Mammary epithelial cell (primary cell): ENCODE data around the gene YRDC.

ENCODE experiments used
- EZH2 ChIP-seq: IDR thresholded peaks from 2 replicates; pipeline ENCODE4 v1.6.1; 2012; ENCODE audit warnings: low read length, inconsistent platforms, borderline replicate concordance
- TF ChIP-seq, protein P1 (sequence below), 2 donors: IDR thresholded peaks in 1 of 2; conservative IDR thresholded peaks in 1 of 2; 2 replicates each; pipeline ENCODE4 v1.5.1; 2011 to 2012; ENCODE audit warnings: inconsistent platforms in 2 of 2, low read length in 2 of 2, mild to moderate bottlenecking in 2 of 2, control low read depth in 1 of 2, low read depth in 1 of 2; ENCODE audit not compliant: insufficient read depth in 1 of 2; ENCODE audit errors: extremely low read depth in 1 of 2

DNA sequence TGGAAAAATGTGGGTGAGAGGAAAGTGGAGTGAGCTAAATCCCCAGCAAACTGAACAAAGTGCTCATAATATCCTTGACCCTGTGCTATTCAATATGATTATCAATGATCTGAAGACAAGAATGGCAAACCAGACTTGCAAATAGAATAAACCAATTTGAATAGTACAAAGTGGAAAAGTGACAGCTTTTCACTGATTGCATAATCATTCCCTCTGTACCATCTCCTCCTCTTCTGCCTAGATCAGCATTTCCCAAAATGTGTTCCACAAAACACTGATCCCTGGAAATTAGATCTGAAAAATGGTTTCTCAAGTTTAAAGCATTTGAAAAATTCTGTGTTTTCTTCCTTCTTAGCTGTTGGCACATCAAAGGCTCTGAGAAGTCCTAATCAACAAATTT lies 43.3 kb upstream of the YRDC start:
- TF ChIP-seq, protein P1, sequence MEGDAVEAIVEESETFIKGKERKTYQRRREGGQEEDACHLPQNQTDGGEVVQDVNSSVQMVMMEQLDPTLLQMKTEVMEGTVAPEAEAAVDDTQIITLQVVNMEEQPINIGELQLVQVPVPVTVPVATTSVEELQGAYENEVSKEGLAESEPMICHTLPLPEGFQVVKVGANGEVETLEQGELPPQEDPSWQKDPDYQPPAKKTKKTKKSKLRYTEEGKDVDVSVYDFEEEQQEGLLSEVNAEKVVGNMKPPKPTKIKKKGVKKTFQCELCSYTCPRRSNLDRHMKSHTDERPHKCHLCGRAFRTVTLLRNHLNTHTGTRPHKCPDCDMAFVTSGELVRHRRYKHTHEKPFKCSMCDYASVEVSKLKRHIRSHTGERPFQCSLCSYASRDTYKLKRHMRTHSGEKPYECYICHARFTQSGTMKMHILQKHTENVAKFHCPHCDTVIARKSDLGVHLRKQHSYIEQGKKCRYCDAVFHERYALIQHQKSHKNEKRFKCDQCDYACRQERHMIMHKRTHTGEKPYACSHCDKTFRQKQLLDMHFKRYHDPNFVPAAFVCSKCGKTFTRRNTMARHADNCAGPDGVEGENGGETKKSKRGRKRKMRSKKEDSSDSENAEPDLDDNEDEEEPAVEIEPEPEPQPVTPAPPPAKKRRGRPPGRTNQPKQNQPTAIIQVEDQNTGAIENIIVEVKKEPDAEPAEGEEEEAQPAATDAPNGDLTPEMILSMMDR (conservative IDR thresholded peaks at IDR 0.05 in 1 of 2, IDR thresholded peaks at IDR 0.05 in 1 of 2; ENCODE audit: extremely low read depth in 1 of 2, insufficient read depth in 1 of 2, low read depth in 1 of 2, low read length in 2 of 2), result no peak
- TF ChIP-seq EZH2, result no peak
